ENCODE results near the gene KRTAP5-8.
"Not testable (repeated sequence)": the region's sequence is repeated elsewhere in the genome, so short reads cannot be mapped to it uniquely, and the experiment has no call there.

KRTAP5-8 gene

DNA sequence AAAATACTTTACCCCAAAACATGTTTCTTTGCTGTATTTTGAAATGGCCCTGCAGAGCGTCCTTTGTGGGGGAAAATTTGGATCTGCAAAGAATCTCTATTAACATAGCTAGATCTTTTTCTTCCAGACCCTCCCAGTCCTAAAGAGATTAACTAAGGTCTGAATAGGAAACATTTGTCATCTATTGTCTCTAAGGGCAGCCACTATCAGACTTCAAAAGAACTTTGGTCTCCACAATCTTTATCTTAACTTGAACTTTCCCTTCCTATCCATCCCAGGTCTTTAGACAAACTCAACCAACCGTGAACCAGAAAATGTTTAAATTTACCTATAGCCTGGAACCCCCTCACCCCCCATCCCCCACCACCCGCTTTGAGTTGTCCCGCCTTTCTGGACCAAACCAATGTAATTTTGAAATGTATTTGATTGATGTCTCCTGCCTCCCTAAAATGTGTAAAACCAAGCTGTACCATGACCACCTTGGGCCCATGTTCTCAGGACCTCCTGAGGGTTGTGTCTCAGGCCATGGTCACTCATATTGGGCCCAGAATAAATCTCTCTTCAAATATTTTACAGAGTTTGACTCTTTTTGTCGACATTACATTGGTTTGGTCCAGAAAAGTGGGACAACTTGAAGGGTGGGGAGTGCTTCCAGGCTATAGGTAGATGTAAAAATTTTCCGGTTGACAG is 6.8 kb downstream of the KRTAP5-8 start:
- DNase-seq = no peak

DNA sequence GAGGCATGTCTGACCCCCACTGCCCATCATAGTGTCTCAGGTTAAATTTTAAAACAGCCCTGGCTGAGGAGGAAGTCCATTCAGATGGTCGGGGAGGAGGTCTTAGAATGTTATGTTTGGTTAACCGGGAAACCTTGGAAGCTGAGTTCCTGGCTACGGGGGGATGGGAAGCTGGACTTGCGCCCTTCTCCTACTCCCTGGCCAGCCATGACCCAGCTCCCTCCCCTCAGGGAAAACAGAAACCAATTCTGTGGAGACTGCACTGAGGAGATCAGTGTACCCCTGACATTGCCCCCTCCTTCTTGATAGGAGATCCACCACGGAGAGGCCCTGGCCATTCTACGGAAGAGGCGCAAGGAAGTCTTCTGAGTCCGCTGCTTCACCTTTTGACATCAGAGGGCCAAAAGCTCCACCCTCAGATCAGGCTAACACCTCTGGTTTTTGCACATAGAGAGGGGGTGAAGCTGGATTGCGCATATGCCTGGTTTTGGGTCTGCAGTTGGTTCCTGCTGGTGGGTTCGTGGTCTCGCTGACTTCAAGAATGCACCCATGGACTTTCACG is 7.7 kb downstream of the KRTAP5-8 start:
- no peak for DNase-seq

DNA sequence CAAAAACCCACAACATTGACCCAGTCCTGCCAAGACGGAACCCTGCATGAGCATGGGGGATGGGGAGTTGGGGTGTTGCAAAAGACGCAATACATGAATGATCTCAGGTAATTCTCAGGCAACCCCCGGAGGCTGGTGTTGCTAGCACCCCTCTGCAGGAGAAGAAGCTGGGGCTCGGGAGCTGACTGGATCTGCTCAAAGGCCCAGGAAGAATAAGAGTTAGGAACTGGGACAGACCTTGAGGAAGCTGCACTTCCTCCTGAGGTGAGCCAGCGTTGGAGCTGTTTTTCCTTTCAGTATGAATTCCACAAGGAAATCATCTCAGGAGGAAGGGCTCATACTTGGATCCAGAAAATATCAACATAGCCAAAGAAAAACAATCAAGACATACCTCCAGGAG is 10.3 kb downstream of the KRTAP5-8 start, which contains the start of gene KRTAP5-9:
KRTAP5-9 (plus strand) TSS at position 301 of the 400 bp plus-strand sequence. CDS start 238 bp downstream, outside the sequence.
- no peak for DNase-seq

DNA sequence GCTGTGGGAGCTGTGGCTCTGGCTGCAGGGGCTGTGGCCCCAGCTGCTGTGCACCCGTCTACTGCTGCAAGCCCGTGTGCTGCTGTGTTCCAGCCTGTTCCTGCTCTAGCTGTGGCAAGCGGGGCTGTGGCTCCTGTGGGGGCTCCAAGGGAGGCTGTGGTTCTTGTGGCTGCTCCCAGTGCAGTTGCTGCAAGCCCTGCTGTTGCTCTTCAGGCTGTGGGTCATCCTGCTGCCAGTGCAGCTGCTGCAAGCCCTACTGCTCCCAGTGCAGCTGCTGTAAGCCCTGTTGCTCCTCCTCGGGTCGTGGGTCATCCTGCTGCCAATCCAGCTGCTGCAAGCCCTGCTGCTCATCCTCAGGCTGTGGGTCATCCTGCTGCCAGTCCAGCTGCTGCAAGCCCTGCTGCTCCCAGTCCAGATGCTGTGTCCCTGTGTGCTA is 10.9 kb downstream of the KRTAP5-8 start:
- no peak for DNase-seq

DNA sequence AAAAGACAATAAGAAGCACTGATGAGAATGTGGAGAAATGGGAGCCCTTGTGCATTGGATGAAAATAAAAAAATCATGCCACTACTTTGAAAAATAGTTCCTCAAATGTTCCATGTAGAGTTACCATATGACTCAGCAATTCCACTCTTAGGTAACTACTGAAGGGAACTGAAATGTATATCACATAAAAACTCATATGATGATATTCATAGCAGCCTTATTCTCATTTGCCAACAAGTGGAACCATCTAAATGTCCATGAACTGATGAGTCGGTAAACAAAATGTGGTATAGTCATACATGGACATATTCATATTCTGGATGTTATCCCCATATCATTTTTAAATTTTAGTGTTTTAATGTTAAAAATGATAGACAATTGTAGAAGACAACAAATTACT is 13.9 kb downstream of the KRTAP5-8 start:
- peak; percentile 49 for DNase-seq

DNA sequence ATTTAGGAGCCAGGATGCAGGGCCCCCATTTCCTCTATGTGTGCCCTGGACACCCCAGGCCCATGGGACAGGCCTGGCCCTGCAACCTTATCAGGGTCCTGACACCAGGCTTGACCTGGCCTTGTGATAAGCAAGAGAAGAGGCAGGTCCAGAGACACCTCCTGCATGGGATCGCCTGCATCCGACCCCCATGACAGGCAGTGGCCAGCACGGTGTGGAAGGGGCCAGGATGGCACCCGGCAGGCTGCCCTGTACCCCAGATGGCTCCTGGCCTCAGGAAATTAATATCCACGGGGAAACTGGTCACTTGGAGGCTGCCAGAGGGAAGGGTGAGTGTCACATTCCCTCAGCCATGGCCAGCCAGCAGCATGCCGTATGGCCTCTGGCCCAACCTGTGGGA is 17.2 kb downstream of the KRTAP5-8 start:
- DNase-seq = no peak

DNA sequence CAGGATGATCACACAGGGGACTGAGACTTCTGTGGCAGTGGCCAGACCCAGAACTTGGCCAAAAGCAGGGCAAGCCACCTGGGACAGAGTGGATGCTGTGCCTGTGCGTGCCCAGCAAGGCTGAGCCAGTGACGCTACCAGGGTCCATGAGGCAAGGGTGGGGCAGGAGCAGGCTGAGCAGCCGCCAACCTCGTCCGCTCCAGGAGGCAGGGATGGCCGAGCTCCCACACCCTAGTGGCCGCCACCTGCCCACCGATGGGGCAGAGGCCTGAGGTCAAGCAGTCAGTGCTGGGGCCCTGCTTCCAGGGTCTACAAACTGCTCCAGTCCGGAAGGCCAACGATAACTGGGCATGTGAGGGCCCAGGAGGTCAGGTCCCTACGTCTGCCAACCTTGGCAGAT is 17.7 kb downstream of the KRTAP5-8 start:
- no peak for DNase-seq

DNA sequence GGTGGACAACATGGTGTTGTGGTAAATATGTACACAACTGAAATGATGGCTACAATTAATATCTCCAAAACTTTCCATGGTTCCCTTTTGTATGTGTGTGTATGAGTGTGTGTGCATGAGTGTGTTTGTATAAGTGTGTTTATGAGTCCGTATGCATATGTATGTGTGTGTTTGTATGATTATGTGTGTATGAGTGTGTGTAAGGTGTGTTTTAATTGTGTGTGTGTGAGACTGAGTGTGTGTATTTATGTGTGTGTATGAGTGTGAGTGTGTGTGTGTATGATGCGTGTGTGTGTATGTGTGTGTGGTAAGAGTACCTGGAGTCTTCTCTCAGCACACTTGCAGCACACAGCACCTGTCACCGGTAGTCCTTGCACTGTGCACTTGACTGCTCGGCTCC is 18.2 kb downstream of the KRTAP5-8 start:
- DNase-seq = no peak

DNA sequence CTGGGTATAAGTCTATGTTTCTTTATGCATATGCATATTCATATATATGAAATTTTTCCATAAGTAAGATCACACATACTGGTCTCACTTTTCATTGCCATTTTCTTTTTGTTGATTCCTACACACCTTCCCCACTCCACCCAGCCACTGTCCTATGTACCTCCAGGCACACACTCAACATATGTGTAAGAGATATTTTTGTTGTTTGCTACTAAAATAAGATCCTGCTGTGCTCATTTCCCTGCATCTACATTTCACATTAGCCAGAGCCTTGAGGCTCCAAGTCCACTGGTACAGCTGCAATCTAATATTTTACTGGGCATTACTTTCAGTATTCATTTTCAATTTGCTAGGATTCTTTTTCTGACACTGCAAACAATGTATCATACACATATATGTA is 19.4 kb downstream of the KRTAP5-8 start:
- DNase-seq = no peak

DNA sequence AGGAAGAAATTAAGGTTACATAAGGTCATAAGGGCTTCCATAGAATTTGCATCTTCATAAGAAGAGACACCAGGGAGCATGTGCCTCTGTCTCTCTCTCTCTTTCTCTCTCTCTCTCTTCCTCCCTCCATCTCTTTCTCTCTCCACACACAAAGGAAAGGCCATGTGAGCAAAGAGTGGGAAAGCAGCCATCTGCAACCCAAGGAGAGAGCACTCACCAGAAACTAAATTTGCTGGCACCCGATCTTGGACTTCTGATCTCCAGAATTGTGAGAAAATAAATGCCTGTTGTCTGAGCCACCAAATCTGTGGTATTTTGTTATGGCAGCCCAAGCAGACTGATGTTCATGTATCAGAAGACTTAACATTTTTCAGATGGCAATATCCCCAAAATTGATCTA is 21.2 kb downstream of the KRTAP5-8 start:
- no peak for DNase-seq

DNA sequence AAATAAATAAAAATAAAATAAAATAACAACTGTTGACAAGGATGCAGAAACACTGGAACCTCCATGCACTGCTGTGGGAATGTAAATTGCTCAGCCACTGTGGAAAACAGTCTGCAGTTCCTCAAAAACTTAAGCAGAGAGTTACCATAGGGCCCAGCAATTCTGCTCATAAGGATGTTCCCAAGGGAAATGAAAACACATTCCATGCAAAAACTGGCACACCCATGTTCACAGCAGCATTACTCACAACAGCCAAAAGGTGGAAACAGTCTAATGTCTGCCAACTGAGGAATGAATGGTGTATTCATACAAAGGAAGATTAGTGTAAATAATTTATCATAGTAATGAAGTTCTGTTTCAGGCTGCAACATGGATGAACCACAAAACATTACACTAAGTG is 24.3 kb downstream of the KRTAP5-8 start:
- no peak for DNase-seq

DNA sequence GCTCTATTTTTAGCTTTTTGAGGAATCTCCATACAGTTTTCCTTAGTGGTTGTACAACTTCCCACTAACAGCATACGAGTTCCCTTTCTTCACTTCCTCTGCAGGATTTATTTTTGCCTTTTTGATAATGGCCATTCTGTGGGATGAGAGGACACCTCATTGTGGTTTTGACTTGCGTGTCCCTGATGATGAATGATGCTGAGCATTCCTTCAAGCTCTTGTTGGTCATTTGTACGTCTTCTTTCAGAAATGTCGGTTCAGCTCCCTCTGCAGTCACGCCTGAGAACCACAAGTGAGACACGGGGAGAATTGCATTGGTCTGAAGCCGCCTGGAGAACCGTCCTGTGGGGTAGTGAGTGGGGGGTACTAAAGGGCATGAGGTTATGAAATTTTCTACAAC is 25.6 kb downstream of the KRTAP5-8 start:
- DNase-seq = peak; percentile 70

DNA sequence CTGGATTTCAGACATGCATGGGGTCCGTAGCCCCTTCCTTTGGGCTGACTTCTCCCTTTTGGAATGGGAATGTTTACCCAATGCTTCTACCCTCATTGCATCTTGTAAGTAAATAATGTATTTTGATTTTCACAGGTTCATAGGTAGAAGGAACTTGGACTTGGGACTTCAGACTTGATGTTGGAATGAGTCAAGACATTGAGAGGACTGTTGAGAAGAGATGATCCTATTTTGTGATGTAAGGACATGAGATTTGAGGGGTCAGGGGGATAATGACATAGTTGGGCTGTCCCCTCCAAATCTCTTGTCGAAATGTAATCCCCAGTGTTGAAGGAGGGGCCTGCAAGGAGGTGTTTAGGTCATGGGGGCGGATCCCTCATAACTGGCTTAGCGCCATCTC is 26.6 kb downstream of the KRTAP5-8 start:
- DNase-seq = no peak

DNA sequence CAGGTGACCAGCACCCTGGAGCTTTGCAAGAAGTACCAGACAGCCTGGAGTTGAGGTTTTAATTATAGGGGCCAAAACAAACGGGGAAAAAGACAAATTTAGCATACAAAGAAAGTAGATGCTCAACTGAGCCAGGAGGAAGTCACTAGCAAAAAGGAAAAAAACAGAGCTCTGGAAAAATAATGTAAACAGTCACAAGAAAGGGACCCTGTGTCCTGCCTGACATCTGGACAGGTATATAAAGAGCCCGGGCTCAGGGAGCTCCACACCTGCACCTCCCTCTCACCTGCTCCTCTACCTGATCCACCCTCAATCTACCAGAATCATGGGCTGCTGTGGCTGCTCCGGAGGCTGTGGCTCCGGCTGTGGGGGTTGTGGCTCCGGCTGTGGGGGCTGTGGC is 27.4 kb downstream of the KRTAP5-8 start, which contains the start of gene KRTAP5-10:
KRTAP5-10 (plus strand) TSS at position 301 of the 400 bp plus-strand sequence; CDS start at position 326, 25 bp downstream.
- DNase-seq = no peak

DNA sequence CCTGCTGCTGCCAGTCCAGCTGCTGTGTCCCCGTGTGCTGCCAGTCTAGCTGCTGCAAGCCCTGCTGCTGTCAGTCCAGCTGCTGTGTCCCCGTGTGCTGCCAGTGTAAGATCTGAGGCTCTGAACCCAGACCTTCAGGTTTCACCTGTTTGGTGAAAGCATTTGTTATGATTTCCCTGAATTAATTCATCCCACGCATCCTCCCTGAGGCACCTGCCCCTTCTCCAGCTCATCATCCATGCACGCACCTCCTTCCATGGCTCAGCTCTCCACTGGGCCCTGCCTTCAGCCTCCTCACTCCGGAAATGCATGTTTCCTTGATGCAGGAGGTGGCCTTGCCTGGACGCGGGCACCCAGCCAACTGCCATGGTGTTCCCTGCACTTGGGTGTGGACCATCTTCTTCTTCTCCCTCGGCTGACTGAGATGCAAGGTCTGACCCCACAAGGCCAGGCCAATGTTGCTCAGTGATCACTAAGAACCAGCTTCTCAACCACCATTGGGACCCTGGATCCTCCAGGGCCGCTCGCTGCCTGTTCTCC is 28.3 kb downstream of the KRTAP5-8 start:
- DNase-seq = no peak

DNA sequence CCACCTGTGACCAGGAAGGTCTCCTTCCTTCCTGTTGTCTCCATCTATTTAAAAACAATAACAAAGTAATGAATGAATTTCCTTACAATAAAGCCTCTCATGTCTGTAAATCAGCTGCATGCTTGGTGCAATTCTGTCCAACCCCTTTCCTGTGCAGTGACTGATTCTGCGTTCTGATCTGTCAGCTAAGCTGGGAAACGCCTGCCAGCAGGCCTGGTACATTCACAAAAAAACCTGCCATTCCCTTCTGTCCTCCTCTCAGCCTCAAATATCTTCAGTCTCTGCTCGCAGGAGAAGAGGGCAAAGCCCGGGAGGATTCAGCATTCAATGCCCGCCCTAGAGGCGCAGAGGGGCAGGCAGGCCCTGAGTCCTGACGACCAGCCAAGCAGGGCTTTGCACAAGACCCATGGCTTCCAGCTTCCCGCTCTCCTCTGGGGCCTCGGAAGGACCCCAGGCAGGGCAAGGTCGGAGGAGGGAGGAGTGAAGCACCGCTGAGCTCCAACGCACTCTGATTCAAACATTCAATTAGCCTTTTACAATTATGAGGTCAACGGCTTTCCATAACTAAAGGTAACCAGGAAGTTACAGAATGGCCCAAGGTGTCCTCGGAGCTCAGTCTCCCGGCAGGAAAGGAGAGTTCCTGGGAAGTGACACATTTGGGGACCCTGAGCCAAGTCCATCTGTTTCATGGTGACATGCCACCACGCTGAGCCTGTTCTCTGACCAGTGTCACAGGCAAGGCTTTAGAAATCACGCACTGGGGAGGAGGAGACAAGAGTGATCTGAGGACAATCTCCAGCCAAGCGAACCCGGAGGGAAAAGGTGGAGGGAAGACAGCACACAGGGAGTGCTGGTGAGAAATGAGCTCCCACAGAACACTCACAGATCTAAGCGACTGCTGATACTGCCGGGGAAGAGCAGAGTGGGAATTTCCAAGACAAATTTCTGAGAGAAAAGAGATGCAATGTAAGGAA is 29.1 kb downstream of the KRTAP5-8 start:
- not testable (repeated sequence) for DNase-seq

DNA sequence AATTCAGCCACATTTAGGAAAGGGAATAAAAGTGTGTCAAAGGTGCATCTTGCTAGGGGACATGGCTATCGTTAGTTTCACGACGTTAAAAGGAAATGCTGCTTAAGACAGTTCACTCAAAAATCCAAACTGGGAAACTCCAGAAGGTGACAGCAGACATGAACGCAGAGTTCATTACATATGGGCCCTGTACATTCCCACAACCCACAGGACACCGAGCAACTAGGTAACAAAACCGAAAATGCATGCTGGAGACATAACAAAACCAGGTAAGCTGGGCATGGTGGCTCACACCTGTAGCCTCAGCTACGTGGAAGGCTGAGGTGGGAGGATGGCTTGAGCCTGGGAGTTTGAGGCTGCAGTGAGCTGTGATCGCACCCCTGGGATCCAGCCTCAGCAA is 29.8 kb downstream of the KRTAP5-8 start:
- DNase-seq = not testable (repeated sequence)

DNA sequence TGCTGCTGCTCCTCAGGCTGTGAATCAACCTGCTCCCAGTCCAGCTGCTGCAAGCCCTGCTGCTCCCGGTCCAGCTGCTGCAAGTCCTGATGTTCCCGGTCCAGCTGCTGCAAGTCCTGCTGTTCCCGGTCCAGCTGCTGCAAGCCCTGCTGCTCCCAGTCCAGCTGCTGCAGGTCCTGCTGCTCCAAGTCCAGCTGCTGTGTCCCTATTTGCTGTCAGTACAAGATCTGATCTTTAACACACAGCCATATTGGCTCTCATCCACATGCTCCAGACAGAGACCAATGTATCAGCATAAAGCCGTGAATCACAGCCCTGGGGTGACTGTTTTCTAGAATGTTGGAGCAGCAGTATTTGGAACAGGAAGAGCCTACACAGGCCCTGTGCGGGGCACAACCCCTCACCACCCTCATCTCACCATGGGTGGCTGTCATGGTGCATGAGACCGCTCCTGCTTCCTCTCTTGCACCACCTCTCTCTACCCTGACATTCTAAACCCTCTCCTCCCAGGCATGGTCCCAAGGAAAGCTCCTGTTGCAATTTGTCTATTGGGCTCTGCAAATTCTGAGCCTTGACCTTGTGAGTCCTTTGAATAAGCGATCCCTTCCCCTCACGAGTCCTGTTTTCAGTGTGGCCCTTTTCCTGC is 31.0 kb downstream of the KRTAP5-8 start:
- DNase-seq = no peak

DNA sequence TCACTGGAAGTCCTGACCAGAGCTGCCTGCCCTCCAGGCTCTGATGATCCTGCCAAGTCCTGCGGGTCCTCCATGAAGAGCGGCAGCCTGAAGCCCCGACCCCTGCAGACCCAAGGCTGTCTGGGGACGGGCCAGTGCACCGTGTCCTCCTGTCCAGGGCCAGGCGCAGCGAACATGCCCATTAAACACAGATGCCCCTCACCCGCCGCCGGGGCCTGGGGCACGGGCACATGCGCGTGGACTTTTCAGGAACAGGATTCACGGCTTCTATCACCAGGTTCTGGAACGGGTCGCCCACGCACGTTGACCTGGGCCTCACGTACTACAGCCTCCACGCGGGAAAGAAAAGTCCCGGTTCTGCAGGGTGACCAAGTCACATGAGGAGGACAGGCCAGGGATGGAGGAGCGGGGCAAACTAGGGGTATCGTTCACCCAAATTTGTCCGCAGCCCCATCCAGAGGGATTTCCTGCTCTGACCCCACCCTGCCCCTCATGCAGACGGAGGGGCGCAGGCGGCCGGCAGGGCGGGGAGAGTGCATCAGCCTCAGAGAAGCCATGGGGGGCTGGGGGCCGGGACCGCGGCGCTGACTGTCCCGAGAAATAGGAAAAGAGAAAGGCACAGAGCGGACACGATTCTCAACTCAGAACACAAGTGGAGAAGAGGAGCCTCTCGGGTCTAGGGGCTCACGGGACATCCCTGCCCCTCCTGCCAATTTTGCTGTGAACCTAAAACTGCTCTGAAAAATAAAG is 33.5 kb downstream of the KRTAP5-8 start:
- not testable (repeated sequence) for DNase-seq

DNA sequence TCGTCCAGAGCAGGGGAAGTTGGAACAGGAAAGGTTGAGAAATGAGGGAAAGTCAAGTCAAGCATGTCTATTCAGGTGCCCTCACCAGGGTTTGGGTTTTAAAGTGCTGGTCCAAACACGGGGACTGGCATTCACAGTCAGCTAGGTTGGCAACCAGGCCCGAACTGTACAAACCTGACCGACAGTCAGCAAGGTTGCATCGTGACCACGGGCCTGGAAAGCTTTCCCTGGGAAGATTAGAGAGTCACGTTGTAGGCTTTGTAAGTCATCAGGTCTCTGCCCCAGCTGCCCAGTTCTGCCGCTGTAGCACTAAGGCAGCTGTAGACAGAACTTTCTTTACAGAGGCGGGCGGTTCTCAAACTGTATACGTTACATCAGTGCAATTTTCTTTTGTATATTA is 35.0 kb downstream of the KRTAP5-8 start:
- DNase-seq = no peak

DNA sequence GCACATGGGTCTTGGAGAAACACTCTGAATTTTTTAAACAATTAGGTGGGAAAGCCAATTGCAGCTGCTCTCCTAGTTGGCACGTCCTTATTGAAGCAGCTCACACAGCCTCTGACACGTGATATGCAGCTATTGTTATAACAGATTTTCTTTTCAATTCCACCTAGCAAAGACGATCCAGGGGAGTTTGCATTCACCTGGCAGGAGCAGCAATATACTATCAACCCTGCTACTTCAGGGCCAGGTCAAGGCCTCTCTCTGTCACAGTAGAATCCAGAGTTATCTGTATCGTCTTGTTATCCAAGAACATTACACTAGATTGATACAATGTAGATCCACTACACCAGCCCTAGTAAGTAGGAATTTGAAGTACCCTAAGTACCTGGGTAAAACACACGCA is 36.6 kb downstream of the KRTAP5-8 start:
- DNase-seq = no peak
